NT2/D1 (cell line): ENCODE measurements around the gene FAM177A1.

Source experiments
- SUZ12 ChIP-seq: IDR thresholded peaks from 2 replicates; pipeline ENCODE4 v1.6.1; 2011; ENCODE audit not compliant: insufficient read length, insufficient read depth; ENCODE audit errors: extremely low read depth
- YY1 ChIP-seq: IDR thresholded peaks from 2 replicates; pipeline ENCODE4 v1.6.1; 2011; ENCODE audit not compliant: insufficient read length, insufficient read depth
- ZNF274 ChIP-seq: IDR thresholded peaks from 2 replicates; pipeline ENCODE4 v1.6.1; 2011; ENCODE audit warnings: mild to moderate bottlenecking, low read depth, low read length

DNA sequence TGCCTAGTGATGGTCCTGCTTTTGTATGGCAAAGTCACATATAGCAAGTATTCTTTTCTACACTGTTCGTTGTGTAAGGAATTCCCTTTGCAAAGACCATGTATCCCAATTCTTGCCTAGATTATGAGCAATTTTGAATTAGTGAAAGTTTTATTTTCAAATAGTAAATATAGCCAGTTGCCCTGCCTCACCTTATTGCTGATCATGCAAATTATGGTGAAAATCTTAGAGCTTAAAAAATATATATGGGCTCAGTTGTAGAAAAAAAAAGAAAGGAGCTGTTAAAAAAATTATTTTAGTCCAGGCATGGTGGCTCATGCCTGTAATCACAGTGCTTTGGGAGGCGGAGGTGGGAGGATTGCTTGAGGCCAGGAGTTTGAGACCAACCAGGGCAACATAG lies 44.5 kb upstream of the FAM177A1 start:
- no peak for TF ChIP-seq YY1
- TF ChIP-seq ZNF274: no peak
- TF ChIP-seq SUZ12: no peak
